Nephron (organoid): ENCODE data around the gene NACC2.
"Not testable (repeated sequence)": the region's sequence is repeated elsewhere in the genome, so short reads cannot be mapped to it uniquely, and the experiment has no call there.

Experiments used
- H3K27ac Mint-ChIP-seq, 3 experiments: 2 replicates each; pipeline ENCODE4 v1.8.0; 2020; ENCODE audit warnings: mixed read lengths in 3 of 3, mild to moderate bottlenecking in 2 of 3, moderate library complexity in 1 of 3
- H3K27me3 Mint-ChIP-seq: 2 replicates; pipeline ENCODE4 v1.8.0; 2021; ENCODE audit warnings: low read depth, mild to moderate bottlenecking, moderate library complexity, mixed read lengths
- H3K36me3 Mint-ChIP-seq: 2 replicates; pipeline ENCODE4 v1.8.0; 2020; ENCODE audit warnings: low read depth, mixed read lengths
- H3K4me1 Mint-ChIP-seq: 2 replicates; pipeline ENCODE4 v1.8.0; 2020; ENCODE audit warnings: mixed read lengths
- H3K4me3 Mint-ChIP-seq, 3 experiments: 2 replicates each; pipeline ENCODE4 v1.8.0; 2020; ENCODE audit warnings: mild to moderate bottlenecking in 3 of 3, mixed read lengths in 3 of 3, moderate library complexity in 2 of 3
- H3K9me3 Mint-ChIP-seq: 2 replicates; pipeline ENCODE4 v1.8.0; 2020; ENCODE audit warnings: mixed read lengths
- CTCF ChIP-seq, 3 experiments: fragments of 200-600 bp; sonication (generic); IDR thresholded peaks; one replicate each; pipeline ENCODE4 v1.5.0; 2021; ENCODE audit warnings: antibody characterized with exemption in 3 of 3; ENCODE audit not compliant: unreplicated experiment in 3 of 3

The NACC2 gene

GRCh38 chr9:135969064-135969683 lies 125.9 kb downstream of the NACC2 start:
- Mint-ChIP-seq H3K4me3 (no peak overlapping the region), H3K9me3 (no peaks in the 10 kb centered on the region), H3K4me1 (peaks cover 17% of the 10 kb centered on the region), H3K36me3 (no peaks in the 10 kb centered on the region), H3K27ac (peak overlapping the region in 2 of 3 experiments; percentile 11 to 77), H3K27me3 (peaks cover 36% of the 10 kb centered on the region)
- no peak for TF ChIP-seq CTCF (IDR thresholded peaks at IDR 0.05; ENCODE audit: unreplicated experiment in 3 of 3)

- peaks cover 17% of the 10 kb centered on the region for H3K4me1 Mint-ChIP-seq
- no peak for TF ChIP-seq CTCF (IDR thresholded peaks at IDR 0.05; ENCODE audit: unreplicated experiment in 3 of 3)
Observed at GRCh38 chr9:135968601-135969000, 126.5 kb downstream of the NACC2 start.

GRCh38 chr9:135968083-135968476 lies 127.0 kb downstream of the NACC2 start:
- Mint-ChIP-seq H3K9me3 (no peaks in the 10 kb centered on the region), H3K27me3 (peaks cover 33% of the 10 kb centered on the region)

More at GRCh38 chr9:135968601-135969000, 126.5 kb downstream of the NACC2 start:
- no peaks in the 10 kb centered on the region for H3K36me3 Mint-ChIP-seq
- peaks cover 36% of the 10 kb centered on the region for H3K27me3 Mint-ChIP-seq
- H3K9me3 Mint-ChIP-seq = no peaks in the 10 kb centered on the region
- no peak overlapping the region for H3K4me3 Mint-ChIP-seq
- peak overlapping the region in 2 of 3 experiments; percentile 11 to 77 for H3K27ac Mint-ChIP-seq

GRCh38 chr9:135966916-135967260 lies 128.2 kb downstream of the NACC2 start:
- H3K27ac Mint-ChIP-seq, H3K36me3 Mint-ChIP-seq, H3K9me3 Mint-ChIP-seq, H3K4me3 Mint-ChIP-seq: not testable (repeated sequence)
- H3K27me3 Mint-ChIP-seq = peaks cover 28% of the 10 kb centered on the region
- H3K4me1 Mint-ChIP-seq = peaks cover 17% of the 10 kb centered on the region

More at GRCh38 chr9:135968083-135968476, 127.0 kb downstream of the NACC2 start:
- peaks cover 14% of the 10 kb centered on the region for H3K4me1 Mint-ChIP-seq
- H3K4me3 Mint-ChIP-seq = peak overlapping the region in 1 of 3 experiments; percentile 34
- H3K27ac Mint-ChIP-seq = peak overlapping the region in 1 of 3 experiments; percentile 36
- TF ChIP-seq CTCF (IDR thresholded peaks at IDR 0.05; ENCODE audit: unreplicated experiment in 3 of 3) = no peak
- H3K36me3 Mint-ChIP-seq = no peaks in the 10 kb centered on the region

GRCh38 chr9:135965124-135965756 lies 129.8 kb downstream of the NACC2 start:
- Mint-ChIP-seq H3K4me1 (peaks cover 25% of the 10 kb centered on the region), H3K36me3 (no peaks in the 10 kb centered on the region), H3K27ac (no peak overlapping the region), H3K9me3 (no peaks in the 10 kb centered on the region), H3K27me3 (peaks cover 31% of the 10 kb centered on the region), H3K4me3 (no peak overlapping the region)
- no peak for TF ChIP-seq CTCF (IDR thresholded peaks at IDR 0.05; ENCODE audit: unreplicated experiment in 3 of 3)

GRCh38 chr9:135963938-135964337 lies 131.2 kb downstream of the NACC2 start:
- TF ChIP-seq CTCF (IDR thresholded peaks at IDR 0.05; ENCODE audit: unreplicated experiment in 3 of 3) = no peak
- no peaks in the 10 kb centered on the region for H3K36me3 Mint-ChIP-seq
- peaks cover 30% of the 10 kb centered on the region for H3K4me1 Mint-ChIP-seq
- H3K9me3 Mint-ChIP-seq = no peaks in the 10 kb centered on the region
- H3K27me3 Mint-ChIP-seq = peaks cover 22% of the 10 kb centered on the region
- H3K4me3 Mint-ChIP-seq = peak overlapping the region in 1 of 3 experiments; percentile 50
- H3K27ac Mint-ChIP-seq = no peak overlapping the region
